Measurements from ENCODE around the gene CHADL.

GRCh38 chr22:41241133-41241676 is 474 bp upstream of the CHADL start:
- TF ChIP-seq EZH2 (IDR thresholded peaks at IDR 0.05; ENCODE audit: low read length): no peak
- TF ChIP-seq, protein P1, sequence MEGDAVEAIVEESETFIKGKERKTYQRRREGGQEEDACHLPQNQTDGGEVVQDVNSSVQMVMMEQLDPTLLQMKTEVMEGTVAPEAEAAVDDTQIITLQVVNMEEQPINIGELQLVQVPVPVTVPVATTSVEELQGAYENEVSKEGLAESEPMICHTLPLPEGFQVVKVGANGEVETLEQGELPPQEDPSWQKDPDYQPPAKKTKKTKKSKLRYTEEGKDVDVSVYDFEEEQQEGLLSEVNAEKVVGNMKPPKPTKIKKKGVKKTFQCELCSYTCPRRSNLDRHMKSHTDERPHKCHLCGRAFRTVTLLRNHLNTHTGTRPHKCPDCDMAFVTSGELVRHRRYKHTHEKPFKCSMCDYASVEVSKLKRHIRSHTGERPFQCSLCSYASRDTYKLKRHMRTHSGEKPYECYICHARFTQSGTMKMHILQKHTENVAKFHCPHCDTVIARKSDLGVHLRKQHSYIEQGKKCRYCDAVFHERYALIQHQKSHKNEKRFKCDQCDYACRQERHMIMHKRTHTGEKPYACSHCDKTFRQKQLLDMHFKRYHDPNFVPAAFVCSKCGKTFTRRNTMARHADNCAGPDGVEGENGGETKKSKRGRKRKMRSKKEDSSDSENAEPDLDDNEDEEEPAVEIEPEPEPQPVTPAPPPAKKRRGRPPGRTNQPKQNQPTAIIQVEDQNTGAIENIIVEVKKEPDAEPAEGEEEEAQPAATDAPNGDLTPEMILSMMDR (optimal IDR thresholded peaks at IDR 0.05 in 1 of 3, IDR thresholded peaks at IDR 0.05 in 1 of 3, conservative IDR thresholded peaks at IDR 0.05 in 1 of 3; ENCODE audit: extremely low read depth in 1 of 3, insufficient read depth in 2 of 3, low read length in 3 of 3): no peak
